ENCODE results near the gene DIPK1B.

DIPK1B gene

GRCh38 chr9:136721339-136722092, 9.1 kb downstream of the DIPK1B start:
- peak; percentile 37 for DNase-seq

GRCh38 chr9:136722093-136722968, 10.0 kb downstream of the DIPK1B start:
- DNase-seq = no peak

- peak; percentile 33 for DNase-seq
Measured at GRCh38 chr9:136722969-136723356, 10.6 kb downstream of the DIPK1B start.

GRCh38 chr9:136723362-136723976, 11.1 kb downstream of the DIPK1B start:
- DNase-seq = no peak

GRCh38 chr9:136723989-136724388, 11.6 kb downstream of the DIPK1B start:
- no peak for DNase-seq

GRCh38 chr9:136724772-136725171, 12.4 kb downstream of the DIPK1B start:
- DNase-seq = no peak

- DNase-seq = no peak
Measured at GRCh38 chr9:136725612-136726011, 13.2 kb downstream of the DIPK1B start.

- no peak for DNase-seq
Measured at GRCh38 chr9:136726118-136726517, 13.7 kb downstream of the DIPK1B start.

- peak; percentile 84 for DNase-seq
Measured at GRCh38 chr9:136726631-136727191, 14.3 kb downstream of the DIPK1B start.

GRCh38 chr9:136728080-136728547, 15.7 kb downstream of the DIPK1B start:
- DNase-seq = peak; percentile 85

GRCh38 chr9:136728548-136729123, 16.3 kb downstream of the DIPK1B start:
- no peak for DNase-seq

GRCh38 chr9:136729144-136729543, 16.8 kb downstream of the DIPK1B start:
- peak; percentile 75 for DNase-seq

- DNase-seq = no peak
Measured at GRCh38 chr9:136729926-136730325, 17.6 kb downstream of the DIPK1B start.

GRCh38 chr9:136732444-136733178, 20.2 kb downstream of the DIPK1B start:
- DNase-seq = no peak

- no peak for DNase-seq
Measured at GRCh38 chr9:136733611-136734010, 21.2 kb downstream of the DIPK1B start.

GRCh38 chr9:136734837-136735496, 22.6 kb downstream of the DIPK1B start:
- no peak for DNase-seq

- DNase-seq = no peak
Measured at GRCh38 chr9:136735812-136736480, 23.6 kb downstream of the DIPK1B start.

- DNase-seq = no peak
Measured at GRCh38 chr9:136738960-136739359, 26.6 kb downstream of the DIPK1B start.

- no peak for DNase-seq
Measured at GRCh38 chr9:136739509-136739908, 27.1 kb downstream of the DIPK1B start.

- DNase-seq = no peak
Measured at GRCh38 chr9:136740069-136740468, 27.7 kb downstream of the DIPK1B start.

- DNase-seq = no peak
Measured at GRCh38 chr9:136740491-136740890, 28.1 kb downstream of the DIPK1B start.
